HG02852 (cell line): ENCODE data around the gene FBLN2.

Source experiments
- ATAC-seq: cut with Tn5 transposase; IDR thresholded peaks from one replicate; pipeline ENCODE4 v1.9.1; 2021; ENCODE audit warnings: mild to moderate bottlenecking, moderate library complexity; ENCODE audit not compliant: unreplicated experiment

Gene FBLN2

DNA sequence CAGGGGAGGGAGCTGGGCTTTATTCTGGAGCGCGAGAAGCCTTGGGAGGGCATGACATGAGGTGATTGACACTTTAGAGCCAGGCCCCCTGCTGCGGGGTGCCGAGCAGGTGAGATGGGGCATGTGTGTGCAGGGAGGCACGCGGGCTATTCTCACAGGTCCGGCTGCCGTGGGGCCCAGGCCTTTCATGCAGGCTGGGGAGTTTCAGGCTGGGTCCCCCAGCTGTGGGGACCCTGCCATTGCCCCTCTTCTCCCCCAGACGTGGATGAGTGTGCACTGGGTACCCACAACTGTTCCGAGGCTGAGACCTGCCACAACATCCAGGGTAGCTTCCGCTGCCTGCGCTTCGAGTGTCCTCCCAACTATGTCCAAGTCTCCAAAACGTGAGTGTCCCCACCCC, 87.3 kb downstream of the FBLN2 start:
- no peak for ATAC-seq

DNA sequence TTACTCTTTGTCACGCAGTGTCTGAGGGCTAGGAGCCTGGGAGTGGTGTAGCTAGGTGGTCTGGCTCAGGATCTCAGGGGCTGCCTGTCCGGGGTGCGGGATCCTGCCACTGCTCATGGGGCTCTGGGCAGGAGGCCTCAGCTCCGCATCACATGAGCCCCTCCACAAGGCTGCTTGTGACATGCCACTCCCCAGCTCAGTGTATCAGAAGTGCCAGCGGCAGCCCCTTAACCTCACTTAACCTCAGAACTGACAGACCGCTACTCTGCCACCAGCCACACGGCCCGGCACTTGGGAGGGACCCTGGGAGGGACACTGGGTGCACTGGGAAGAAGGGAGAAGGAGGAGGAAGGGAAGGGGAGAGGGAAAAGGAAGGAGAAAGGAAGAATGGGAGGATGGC, 87.9 kb downstream of the FBLN2 start:
- ATAC-seq, result no peak

DNA sequence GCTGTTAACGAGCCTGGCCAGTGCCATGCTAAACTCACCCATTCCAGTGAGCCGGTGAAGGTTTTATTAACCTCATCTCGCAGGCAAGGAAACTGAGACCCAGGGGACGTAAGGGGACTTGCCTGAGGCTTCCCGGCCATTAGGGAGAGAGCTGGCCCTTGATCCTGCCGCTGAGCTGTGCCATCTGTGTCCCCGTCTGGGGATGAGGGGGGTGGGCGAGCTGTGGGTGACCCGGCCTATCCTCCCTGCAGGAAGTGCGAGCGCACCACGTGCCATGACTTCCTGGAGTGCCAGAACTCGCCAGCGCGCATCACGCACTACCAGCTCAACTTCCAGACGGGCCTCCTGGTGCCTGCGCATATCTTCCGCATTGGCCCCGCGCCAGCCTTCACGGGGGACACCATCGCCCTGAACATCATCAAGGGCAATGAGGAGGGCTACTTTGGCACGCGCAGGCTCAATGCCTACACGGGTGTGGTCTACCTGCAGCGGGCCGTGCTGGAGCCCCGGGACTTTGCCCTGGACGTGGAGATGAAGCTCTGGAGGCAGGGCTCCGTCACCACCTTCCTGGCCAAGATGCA, 88.5 kb downstream of the FBLN2 start:
- no peak for ATAC-seq

DNA sequence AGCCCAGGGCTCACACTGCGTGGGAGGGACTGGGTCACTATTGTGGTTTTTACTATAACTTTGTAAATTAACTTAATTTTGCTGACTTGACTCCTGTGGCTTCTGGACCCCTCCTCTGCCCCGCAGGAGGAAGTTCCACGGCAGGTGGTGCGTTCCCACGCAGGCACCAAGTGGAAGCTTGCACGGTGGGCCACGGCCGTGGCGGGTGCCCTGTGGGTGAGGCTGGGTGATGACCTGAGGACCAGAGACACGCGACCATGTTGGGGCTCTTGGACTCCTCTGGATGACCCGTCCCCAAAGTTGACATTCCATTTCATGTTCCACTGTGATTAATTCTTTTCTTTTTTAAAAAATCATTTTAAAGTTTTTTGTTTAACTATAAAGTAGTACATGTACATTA, 89.0 kb downstream of the FBLN2 start:
- no peak for ATAC-seq

DNA sequence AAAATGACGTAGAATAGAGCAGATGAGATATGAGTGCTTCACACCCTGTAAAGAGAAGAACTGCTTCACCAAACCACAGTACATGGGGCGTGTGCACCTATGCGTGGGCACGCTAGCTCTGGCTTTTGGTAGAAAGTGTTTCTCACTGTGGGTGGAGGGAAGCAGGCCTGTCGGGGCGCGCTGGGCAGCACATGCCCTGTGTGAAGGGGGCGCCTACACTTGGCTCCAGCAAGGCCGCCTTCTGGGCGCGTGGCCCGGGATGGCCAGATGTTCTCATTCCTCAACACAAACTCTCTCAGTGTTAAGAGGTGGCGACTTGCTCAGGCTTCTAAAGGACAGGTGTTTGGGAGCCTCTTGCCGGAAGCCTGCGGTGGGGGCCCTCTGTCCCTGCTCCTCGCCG, 90.0 kb downstream of the FBLN2 start:
- ATAC-seq, result no peak

DNA sequence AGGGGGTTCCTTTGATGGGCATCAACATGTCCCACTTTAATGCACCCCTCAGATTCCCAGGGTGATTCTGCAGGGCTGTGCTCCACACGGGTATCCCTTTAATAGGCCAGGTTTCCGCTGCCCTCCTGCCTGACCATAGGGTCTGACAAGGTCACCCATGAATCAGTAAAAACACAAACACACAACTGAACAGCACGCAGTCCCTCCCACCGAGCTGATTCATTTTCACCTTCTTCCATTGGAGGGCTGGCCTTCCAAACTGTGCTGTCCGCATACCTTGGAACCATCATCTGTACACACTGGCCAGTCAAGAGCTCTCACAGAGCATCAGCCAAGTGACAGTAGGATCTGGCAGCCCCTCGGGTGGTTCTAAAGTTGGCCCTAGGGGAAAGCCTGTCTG, 93.7 kb downstream of the FBLN2 start:
- ATAC-seq, result no peak

DNA sequence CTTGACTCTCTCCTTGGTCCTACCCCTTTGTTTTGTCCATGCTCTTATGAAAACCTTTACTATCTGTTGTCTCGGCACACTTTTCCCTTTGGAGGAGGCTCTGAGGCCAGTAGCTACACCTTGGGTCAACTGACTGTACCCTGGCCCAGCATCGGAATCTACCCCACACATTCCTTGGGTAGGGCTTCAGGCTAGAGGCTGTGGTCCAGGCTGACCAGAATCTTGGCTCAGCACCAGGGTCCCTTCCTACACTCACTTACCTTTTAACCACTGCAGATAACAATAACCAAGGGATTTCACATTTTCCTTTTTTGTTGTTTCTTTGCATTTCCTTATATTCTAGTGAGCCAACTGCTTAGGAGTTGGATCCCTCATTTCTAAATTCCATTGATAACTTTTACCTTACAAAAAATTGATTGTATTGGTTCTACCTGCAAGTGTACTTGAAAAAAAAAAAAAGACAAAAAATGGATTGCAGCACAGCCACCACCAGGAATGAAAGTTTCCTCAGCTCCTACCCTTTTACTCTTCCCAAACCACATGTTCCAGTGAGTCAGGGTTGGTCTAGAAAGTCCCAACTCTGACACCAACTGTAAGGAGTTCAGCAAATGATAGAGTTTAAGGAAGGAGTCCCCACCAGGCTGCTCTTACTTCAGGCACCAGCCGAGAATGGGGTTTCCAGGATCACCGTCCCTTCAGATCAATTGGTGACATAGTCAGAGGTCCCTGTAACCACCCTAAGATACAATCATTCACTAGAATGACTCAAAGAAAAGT, 95.6 kb downstream of the FBLN2 start:
- no peak for ATAC-seq

DNA sequence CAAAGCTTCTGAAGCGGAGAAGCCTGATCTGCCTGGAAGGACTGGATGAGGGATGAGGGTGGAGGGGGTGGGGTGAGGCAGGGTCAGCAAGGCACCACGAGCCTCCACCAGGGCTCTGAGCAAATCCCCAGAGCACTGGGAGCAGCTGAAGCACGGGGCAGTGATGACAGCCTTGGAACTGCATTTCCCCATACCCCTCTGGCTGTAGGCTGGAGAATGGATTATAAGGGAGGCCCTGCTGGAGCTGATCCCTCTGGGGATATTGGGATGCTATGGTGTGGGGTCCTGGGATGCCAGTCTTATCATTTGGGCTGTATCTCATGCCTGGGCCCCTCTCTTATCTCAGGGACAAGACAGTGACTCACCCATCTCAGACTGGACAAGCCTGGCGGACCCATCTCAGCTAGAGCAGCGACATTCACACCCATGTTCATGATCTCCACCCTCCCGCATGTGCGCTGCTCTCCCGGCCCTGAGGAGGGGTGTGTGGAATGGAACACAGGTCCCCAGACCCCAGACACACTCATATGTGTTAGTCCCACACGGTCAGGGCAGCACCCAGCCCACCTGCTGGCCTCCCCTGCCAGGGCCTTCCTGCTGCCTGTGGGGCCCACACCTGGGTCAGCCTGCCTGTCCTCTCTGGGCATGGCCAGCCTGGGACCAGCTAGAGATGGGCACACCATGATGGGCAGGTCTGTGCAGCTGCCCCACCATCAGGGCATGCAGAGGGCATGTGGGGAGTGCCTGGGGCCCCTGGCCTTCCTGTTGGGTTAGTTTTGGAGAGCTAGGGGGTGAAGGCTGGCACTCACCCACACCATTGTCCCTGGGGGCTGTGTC, 97.1 kb downstream of the FBLN2 start:
- no peak for ATAC-seq

DNA sequence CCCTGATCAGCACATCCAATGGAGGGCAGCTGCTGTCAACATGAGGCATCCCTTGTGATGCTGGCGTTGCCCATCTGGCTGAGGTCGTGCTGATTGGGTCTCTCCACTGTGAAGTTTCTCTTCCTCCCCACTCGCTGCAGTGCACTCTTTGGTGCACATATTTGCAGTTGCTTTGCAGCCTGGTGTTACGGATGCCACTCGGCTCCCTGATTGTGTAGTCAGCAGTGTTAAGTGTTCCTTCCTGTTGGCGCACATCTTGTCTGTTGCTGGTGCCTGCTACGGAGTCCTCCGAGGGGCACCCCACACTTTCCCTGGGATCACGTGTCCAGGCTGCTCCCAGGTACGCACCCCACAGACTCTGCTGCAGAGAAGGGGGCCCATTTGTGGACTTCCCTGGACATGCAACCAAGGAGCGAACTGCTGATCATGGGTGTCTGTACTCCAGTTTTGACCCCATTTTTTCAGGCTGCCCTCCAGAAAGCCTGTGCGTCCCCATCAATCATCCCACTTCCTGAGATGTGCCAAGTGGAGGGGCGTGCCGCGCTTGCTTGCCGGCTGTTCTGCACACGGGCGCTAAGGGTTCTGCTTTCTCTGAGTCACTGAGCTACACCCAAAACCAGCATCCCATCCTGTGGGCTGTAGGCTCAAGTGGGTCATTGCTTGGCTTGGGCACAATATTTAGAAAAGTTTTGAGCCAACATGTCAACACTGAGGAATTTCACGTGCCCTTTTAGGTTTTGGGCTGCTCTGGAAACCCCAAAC, 98.6 kb downstream of the FBLN2 start:
- ATAC-seq, result no peak

DNA sequence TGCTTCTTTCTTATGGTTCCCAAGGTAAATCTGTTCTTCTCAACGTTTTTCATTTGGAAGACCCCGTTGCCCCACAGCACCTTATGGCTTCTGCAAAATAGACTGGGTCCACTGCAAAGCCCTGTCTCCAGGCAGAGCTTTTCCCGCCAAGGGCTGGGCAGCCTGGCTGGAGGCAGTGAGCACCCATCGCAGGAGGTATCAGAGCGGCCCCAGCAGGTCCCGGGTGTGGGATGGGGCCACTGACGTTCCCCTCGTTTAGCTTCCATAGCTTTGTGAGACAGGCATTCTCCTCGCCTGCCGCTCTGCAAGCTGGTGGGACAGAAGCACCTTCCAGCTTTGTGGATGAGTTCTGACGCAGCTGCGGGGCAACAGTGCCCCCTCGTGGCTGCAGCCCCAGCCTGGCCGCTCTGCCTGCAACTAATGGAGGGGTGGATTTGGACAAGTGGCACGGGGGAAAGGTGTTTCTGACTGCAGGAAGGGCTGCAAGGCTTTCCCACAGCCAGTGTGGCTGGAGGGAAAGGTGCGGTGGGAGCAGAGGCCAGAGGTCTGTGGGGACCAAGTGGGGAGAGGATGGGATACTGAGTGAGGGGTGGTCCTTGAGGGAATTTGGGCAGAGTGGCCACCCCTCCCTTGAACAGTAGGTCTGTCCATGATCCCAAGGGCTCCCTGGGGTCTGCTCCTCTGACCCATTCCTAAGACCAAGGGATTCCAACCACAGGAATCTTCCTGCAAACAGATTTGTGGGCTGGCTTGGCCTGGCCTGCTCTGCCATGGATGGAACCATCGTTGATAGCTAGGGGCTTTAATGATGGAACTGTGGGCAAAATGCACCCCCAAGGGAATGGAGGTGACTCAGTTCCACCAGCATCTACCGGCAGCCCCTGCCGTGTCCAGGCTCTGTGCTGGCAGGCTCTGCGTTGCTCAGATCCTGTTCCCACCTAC, 99.4 kb downstream of the FBLN2 start:
- ATAC-seq, result no peak

DNA sequence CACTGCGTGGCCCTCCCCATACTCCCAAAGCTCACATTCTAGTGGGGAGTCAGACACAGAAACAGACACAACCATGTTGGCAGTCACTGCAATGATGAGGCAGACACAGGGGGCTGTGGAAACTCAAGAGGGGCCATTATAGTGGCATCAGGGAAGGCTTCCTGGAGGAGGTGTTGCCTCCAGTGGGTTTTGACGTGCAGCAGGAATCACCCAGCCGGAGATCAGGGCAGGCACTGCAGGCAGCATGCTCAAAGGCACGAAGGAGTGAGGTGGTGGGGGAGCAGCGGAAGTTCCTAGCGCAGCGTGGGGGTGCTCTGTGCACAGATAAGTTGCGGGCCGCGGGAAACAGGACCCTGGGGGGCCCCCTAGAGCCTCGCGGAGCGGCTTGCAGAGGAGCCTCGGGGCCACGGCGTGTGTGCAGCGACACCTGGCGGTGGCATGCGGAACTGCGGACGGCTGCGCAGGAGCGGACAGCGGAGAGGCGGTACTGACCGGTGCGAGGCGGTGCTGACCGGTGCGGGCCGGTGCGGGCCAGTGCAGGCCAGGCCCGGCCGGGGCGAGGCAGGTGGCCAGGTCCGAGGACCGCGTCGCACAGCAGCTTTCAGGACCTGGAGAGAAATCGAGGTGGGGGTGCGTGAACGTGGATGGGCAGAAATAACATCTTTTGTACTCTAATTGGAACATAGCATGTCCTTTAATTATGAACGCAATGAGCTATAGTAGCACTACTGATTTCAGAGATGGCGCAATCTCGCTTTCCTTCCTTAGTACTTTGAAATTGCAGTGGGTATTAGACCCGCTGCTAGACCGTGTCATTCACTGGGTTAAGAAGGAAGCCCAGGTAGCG, 101.5 kb downstream of the FBLN2 start:
- peak; percentile 61 for ATAC-seq

DNA sequence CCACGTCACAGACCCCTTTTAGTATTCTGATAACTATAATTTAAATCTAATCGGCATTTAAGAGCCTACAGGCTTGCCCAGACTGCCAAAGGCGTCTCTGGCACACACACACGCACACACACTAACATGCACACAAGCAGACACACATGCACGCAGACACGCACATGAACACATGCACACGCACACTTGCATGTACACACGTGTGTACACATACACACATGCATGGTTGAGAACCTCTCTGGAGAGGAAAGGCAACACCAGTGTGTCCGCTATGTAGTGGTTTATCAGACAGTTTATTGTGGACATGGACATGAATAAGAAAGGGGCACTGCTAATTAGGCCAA, 102.1 kb downstream of the FBLN2 start:
- no peak for ATAC-seq

DNA sequence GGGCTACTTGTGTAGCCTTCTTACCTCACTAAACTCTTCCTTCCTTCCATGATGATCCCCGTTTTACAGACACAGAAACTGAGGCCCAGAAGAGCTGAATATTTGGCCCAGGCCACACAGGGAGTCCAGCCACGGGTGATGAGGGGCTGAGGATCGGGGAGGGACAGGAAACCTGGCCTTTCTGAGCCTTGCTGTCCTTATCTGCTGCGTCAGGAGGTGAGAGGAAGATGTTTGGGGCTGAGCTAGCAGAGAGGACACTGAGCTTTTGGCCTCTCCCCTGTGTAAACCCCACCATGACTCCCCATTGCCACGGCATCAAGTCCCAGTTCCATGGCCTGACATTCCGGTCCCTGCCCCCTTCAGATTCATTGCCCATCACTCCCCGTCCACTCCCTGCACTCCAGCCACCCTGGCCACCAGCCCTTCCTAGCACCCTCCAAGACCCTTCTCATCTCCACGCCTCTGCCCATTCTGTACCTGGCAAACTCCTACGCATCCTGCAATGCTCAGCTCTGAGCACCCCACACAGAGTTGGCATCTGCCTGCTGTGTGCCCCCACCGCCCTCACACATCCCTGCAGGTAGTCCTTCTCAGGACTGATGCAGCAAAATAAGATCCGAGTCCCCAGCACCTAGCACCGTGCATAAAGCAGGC, 103.0 kb downstream of the FBLN2 start:
- no peak for ATAC-seq

DNA sequence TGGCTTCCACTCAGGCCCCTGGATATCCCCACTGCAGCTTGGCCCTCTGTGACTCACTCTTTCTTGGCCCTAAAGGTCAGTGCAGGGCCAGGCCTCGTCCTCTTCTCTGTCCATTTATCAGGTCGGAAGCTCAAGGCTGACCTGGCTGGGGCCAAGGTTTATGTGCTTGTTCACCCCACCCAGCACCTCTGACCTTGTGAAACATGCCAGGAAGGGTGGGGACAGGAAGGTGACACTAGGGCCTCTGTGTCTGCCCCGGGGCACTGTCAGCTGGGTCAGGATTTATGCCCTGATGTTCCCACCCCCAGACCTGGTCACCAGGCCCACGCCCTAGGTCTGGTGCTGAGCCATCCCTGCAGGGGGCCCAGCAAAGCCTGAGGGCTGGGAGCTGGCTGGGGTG, 103.8 kb downstream of the FBLN2 start:
- no peak for ATAC-seq

DNA sequence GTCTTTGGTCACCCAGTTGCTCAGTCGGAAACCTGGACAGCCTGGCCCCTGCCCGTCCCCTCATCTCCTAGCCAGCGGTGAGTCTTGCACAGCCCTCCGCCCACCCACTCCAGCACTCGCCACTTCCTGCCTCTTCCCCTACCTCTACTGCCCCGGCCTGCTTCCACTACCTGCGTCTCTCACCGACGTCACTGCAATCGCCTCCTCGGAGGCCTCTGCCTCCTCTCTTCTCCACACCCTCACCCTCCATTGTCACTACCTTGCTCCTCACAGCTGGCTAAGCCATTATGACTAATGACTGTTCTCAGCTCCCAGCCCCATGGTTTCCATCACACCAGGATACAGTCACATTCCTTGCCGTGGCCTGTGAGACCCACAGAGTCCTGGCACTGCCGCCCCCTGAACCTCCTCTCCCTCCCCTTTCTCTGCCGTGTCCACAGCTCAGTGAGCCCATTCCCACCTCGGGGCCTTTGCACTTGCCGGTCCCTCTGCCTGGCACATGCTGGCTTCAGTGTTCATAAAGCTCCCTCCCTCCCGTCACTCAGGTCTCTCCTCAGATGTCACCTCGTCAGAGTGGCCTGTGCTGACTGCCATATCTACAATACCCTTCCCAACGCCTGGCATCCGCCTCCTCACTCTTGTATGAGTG, 104.8 kb downstream of the FBLN2 start:
- ATAC-seq, result no peak

DNA sequence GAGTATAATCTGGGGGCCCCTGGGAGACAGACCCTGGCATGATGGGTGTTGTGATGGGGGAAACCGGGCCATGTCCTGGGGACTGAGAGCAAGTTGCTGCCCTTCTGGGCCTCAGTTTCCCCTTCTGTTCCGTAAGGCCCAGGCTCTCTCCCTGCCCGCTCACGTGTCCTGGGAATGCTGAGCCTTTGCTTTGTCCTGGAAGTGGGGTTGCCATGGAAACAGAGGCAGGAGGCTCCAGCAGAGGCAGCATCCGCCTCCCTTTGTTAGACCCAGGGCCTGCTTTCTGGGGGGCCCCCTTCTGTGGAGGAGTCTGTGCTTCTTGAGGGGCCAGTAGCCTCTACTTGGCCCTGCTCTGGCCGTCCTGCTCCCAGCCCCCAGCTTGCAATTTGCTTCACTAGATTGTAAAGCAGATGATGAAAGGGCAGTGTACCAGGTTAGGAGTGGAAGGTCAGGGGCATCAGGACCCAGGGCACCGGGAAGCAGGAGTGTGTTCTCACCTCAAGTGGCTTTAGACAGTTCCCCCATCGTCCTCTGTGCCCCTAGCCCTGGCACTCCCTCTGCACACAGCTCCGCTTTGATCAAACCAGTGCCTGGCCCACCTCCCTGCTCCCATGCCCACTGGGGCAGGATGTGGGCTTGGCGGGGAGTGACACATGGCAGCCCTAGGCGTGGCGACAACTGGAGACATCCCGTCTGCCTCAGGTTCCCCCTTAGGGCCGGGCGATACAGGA, 105.6 kb downstream of the FBLN2 start:
- no peak for ATAC-seq

DNA sequence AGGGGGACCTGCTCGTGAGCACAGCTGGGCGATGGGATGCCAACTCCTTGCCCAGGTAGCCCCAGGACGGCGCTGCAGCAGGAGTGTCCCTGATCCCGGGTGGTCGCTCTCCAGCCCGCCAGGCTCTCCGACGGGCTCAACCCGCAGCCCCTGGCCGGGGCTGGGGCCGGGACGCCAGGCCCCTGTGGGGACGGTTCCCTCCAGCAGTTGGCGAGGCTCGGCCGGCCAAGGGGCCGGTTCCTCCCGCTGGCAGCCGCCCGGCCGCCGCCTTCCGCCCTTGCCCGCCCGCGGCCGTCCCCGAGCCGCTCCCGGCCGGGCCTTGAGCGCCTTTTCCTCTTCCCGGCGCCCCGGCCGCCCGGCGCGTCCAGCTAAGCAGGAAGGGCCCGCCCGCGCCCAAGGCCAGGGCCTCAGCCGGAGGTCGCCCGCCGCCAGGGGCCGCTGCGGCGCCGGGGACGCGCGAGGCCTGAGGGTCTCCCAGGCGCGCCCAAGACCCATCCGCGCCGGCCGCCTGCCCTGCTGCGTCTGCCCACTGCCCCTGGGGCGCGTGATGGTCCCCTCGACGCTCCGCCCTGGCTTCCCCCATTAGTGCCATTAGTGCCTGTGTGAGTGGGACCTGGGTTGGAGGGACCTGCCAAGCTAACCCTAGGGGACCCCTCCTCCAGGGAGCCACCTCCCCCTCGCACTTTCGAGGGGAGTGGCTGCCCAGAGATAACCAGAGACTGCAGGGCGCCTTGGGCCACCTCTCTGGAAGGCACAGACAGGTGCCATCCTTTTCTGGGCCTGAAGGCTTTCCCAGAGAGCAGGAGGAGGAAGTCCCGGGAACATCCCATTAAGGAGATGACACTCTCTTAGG, 106.4 kb downstream of the FBLN2 start:
- ATAC-seq, result no peak
